C1 segment of cervical spinal cord (tissue), 14 donors: ENCODE results near the gene PTGR3.

ENCODE experiments used
- DNase-seq, 14 donors: peaks; one replicate each; lab custom pipeline; 2025; lab: John Stamatoyannopoulos, UW

Gene PTGR3

GRCh38 chr18:75170022-75170789 lies 38.7 kb downstream of the PTGR3 start:
- no peak for DNase-seq

- no peak for DNase-seq
Measured at GRCh38 chr18:75169411-75169810, 39.5 kb downstream of the PTGR3 start.

GRCh38 chr18:75168619-75169018 lies 40.3 kb downstream of the PTGR3 start:
- no peak for DNase-seq

GRCh38 chr18:75167759-75168618 lies 41.0 kb downstream of the PTGR3 start:
- DNase-seq, result peak in 1 of 14 donors; percentile 24

- no peak for DNase-seq
Measured at GRCh38 chr18:75167137-75167536, 41.8 kb downstream of the PTGR3 start.

GRCh38 chr18:75165926-75166325 lies 43.0 kb downstream of the PTGR3 start:
- no peak for DNase-seq

GRCh38 chr18:75164479-75164878 lies 44.5 kb downstream of the PTGR3 start:
- DNase-seq, result no peak

- no peak for DNase-seq
Measured at GRCh38 chr18:75163736-75164135, 45.2 kb downstream of the PTGR3 start.

- no peak for DNase-seq
Measured at GRCh38 chr18:75162978-75163377, 46.0 kb downstream of the PTGR3 start.

GRCh38 chr18:75162467-75162866 lies 46.5 kb downstream of the PTGR3 start:
- DNase-seq, result no peak

- peak in 4 of 14 donors; percentile 5 to 30 (median 19) for DNase-seq
Measured at GRCh38 chr18:75161256-75162028, 47.5 kb downstream of the PTGR3 start.

GRCh38 chr18:75160364-75160763 lies 48.6 kb downstream of the PTGR3 start:
- DNase-seq, result peak in 3 of 14 donors; percentile 10 to 26 (median 18)

- no peak for DNase-seq
Measured at GRCh38 chr18:75159646-75160356, 49.1 kb downstream of the PTGR3 start.

- no peak for DNase-seq
Measured at GRCh38 chr18:75159238-75159518, 49.8 kb downstream of the PTGR3 start.
